DMS 273 treated with DMSO at 0.1 percent for 48 hours (cell line): ENCODE results near the gene SDR39U1.

Source experiments
- DNase-seq: peaks from one replicate; lab custom pipeline; 2025; lab: John Stamatoyannopoulos, UW

SDR39U1 gene

DNA sequence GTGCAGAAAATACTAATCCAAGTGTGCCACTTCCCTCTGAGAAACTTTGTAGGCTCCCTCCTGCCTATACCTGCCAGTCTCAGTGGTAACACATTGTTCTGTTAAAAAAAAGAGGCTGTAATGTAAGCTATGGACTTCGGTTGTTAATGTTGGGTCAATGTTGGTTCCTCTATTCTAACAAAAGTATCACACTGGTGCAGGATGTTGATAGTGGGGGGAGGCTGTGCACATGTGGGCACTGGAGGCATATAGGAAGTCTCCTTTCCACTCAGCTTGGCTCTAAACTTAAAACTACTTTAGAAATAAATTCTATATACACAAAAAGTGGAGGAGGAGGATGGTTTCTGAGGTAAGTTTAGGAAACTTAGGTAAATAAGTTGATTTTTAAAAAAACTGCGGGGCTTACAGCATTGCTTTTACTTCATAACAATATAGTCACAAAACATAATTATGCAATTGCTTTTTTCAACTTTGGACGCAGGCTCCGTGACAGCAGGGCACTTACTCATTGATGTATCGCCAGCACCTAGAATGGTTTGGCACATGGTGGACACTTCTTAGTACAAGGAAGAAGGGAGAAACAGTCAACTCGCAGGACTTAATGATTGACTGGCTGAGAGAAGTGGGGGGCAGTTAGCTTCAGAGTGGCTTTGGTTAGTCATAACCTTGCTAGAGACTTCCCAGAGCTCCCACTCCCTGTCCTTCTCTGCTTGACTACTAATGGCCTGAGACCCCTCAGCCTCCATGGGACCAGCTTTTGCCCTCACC lies 51.7 kb downstream of the SDR39U1 start:
- no peak for DNase-seq
